Gastrocnemius medialis (tissue), 4 donors: ENCODE data around the gene FIP1L1. TPM values are rescaled to one million over a fixed set of nuclear protein-coding genes. Genes with fewer than 3 reads are reported as not detected.
"Not testable (repeated sequence)": the region's sequence is repeated elsewhere in the genome, so short reads cannot be mapped to it uniquely, and the experiment has no call there.

Source experiments
- ATAC-seq, 2 donors: fragments of 150-250 bp; one replicate each; pipeline ENCODE4 v1.9.1; 2016
- DNase-seq, 2 donors: peaks; one replicate each; pipeline ENCODE4 v3.0.0-alpha.2; 2019
- H3K27ac ChIP-seq, 4 donors: fragments of 200-600 bp; sonication (generic); 1 replicate in 1 of 4; 2 replicates in 3 of 4; pipeline ENCODE4 v1.5.1; 2016 to 2018; ENCODE audit warnings: mild to moderate bottlenecking in 2 of 4, moderate library complexity in 1 of 4
- H3K27me3 ChIP-seq, 3 donors: fragments of 200-600 bp; sonication (generic) in 2 of 3; 1 replicate in 1 of 3; 2 replicates in 2 of 3; pipeline versions ENCODE4 v1.5.1 to v1.6.0; 2016 to 2019; ENCODE audit warnings: mild to moderate bottlenecking in 1 of 3, moderate library complexity in 1 of 3
- H3K36me3 ChIP-seq, 2 donors: fragments of 200-600 bp; sonication (generic) in 1 of 2; one replicate each; pipeline ENCODE4 v1.5.1; 2017 to 2018
- H3K4me1 ChIP-seq, 2 donors: fragments of 200-600 bp; sonication (generic) in 1 of 2; one replicate each; pipeline ENCODE4 v1.5.1; 2016 to 2017; ENCODE audit warnings: mild to moderate bottlenecking in 2 of 2
- H3K4me3 ChIP-seq, 4 donors: fragments of 200-600 bp; sonication (generic) in 3 of 4; 1 replicate in 1 of 4; 2 replicates in 3 of 4; pipeline ENCODE4 v1.5.1; 2016 to 2019; ENCODE audit warnings: mild to moderate bottlenecking in 2 of 4
- H3K9me3 ChIP-seq, 3 donors: fragments of 200-600 bp; sonication (generic) in 2 of 3; 1 replicate in 1 of 3; 2 replicates in 2 of 3; pipeline ENCODE4 v1.5.1; 2016 to 2019
- CTCF ChIP-seq, 5 experiments: fragments of 450-650 bp in 3 of 5; fragments of 200-600 bp in 2 of 5; sonication (generic) in 2 of 5; IDR thresholded peaks in 4 of 5; conservative IDR thresholded peaks in 1 of 5; 1 replicate in 4 of 5; 2 replicates in 1 of 5; pipeline ENCODE4 v1.5.1; 2016 to 2019; ENCODE audit warnings: antibody characterized with exemption in 5 of 5, mild to moderate bottlenecking in 3 of 5, moderate library complexity in 3 of 5
- POLR2A ChIP-seq, 2 donors: fragments of 450-650 bp; IDR thresholded peaks; one replicate each; pipeline ENCODE4 v1.6.1; 2017; ENCODE audit warnings: antibody characterized with exemption in 2 of 2, mild to moderate bottlenecking in 2 of 2, moderate library complexity in 2 of 2
- in situ Hi-C, 4 donors: fragments of 200-750 bp; cut with MboI; loops; one replicate each; pipeline versions ENCODE4 v1.15.0 to v1.8.0; 2017; ENCODE audit warnings: low sequenced_read_pairs in 4 of 4
- intact Hi-C: fragments of 100-400 bp; cut with DNase I; formaldehyde crosslinking; loops from one replicate; pipeline ENCODE4 v1.15.1; 2023; ENCODE audit warnings: low total_unique reads
- total RNA-seq, 4 donors: library from RNA; depleted of rRNA; stranded (reverse); fragments of >200 nt; gene quantifications; one replicate each; pipeline versions ENCODE4 v1.1.0 to v1.2.3, GENCODE V29; 2016

Gene FIP1L1
- 10 to 100 TPM; 26.7 to 36.6 (median 31.1) TPM for total RNA-seq

GRCh38 chr4:53377319-53378170 lies at the start of gene FIP1L1:
Gene FIP1L1 (plus strand): TSS chr4:53377641. CDS start chr4:53377839, 198 bp downstream.
- Histone ChIP-seq H3K27ac (peak within 1 kb of the TSS; percentile 85 to 87 (median 85)), H3K9me3 (no peaks in the 10 kb centered on the region), H3K4me1 (peaks cover 13% of the 10 kb centered on the region in 2 donors), H3K4me3 (peak within 1 kb of the TSS; percentile 84 to 93 (median 90)), H3K27me3 (peaks cover 0 to 4% (median 0%) of the 10 kb centered on the region in 3 donors), H3K36me3 (peaks cover 0 to 5% of the 10 kb centered on the region in 2 donors)
- ATAC-seq (peak; percentile 96 to 97), DNase-seq (peak; percentile 84 to 94)
- in situ Hi-C loops (loop anchor here in 2 of 4 donors (25.0 kb wide), 3 partner anchors 365 to 860 kb away; partner anchors contain the start of genes PDGFRA (in 1 of the 2) and RASL11B (in 1 of the 2)), intact Hi-C loops (loop anchor here (1.0 to 10.0 kb wide), 3 partner anchors 11 to 685 kb away; partner anchors contain the start of genes CHIC2 and SCFD2)
- peak; percentile 77 to 84 for TF ChIP-seq POLR2A (IDR thresholded peaks at IDR 0.05)
- no peak for TF ChIP-seq CTCF (IDR thresholded peaks at IDR 0.05 in 4 of 5, conservative IDR thresholded peaks at IDR 0.05 in 1 of 5)

GRCh38 chr4:53334916-53335315 lies 42.5 kb upstream of the FIP1L1 start:
- H3K4me1 ChIP-seq, H3K36me3 ChIP-seq, H3K27ac ChIP-seq, H3K4me3 ChIP-seq, H3K9me3 ChIP-seq, intact Hi-C loops, H3K27me3 ChIP-seq, DNase-seq, ATAC-seq: not testable (repeated sequence)
- in situ Hi-C loops, result loop anchor here in 1 of 4 donors (25.0 kb wide), 1 partner anchor 98 kb away; no protein-coding TSS in a partner anchor

DNA sequence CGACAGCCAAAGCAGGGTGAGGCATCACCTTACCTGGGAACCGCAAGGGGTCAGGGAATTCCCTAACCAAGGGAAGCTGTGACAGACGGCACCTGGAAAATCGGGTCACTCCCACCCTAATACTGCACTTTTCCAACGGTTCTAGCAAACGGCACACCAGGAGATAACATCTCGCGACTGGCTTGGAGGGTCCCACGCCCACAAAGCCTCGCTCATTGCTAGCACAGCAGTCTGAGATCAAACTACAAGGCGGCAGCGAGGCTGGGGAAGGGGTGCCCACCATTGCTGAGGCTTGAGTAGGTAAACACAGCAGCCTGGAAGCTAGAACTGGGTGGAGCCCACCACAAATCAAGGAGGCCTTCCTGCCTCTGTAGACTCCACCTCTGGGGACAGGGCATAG lies 37.3 kb upstream of the FIP1L1 start:
- in situ Hi-C loops, result loop anchor here in 1 of 4 donors (25.0 kb wide), 1 partner anchor 103 kb away; no protein-coding TSS in a partner anchor
- H3K36me3 ChIP-seq, H3K4me3 ChIP-seq, ATAC-seq, DNase-seq, intact Hi-C loops, H3K27me3 ChIP-seq, H3K27ac ChIP-seq, H3K9me3 ChIP-seq, H3K4me1 ChIP-seq: not testable (repeated sequence)

DNA sequence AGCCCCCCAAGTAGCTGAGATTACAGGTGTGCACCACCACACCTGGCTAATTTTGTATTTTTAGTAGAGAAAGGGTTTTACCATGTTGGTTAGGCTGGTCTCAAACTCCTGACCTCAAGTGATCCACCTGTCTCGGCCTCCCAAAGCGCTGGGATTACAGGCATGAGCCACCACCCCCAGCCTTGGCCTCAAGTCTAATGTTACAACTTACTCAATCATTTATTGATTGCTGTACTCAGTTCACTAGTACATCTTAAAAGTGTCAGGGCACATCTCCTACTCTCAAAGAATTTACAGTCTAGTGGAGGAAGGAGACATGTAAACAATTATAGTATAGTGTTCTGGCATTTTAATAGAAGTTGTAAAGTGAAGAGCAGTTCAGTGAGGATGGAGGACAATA lies 31.0 kb upstream of the FIP1L1 start:
- ATAC-seq, H3K27me3 ChIP-seq, intact Hi-C loops, DNase-seq, H3K4me3 ChIP-seq, H3K36me3 ChIP-seq, H3K4me1 ChIP-seq, H3K27ac ChIP-seq, H3K9me3 ChIP-seq: not testable (repeated sequence)
- in situ Hi-C loops, result loop anchor here in 1 of 4 donors (25.0 kb wide), 1 partner anchor 109 kb away; no protein-coding TSS in a partner anchor

GRCh38 chr4:53346920-53347852 lies 30.3 kb upstream of the FIP1L1 start:
- no peak overlapping the region for H3K27ac ChIP-seq
- in situ Hi-C loops (loop anchor here in 1 of 4 donors (25.0 kb wide), 1 partner anchor 110 kb away; no protein-coding TSS in a partner anchor), intact Hi-C loops (no loop called here)
- no peaks in the 10 kb centered on the region for H3K27me3 ChIP-seq
- H3K4me3 ChIP-seq, result no peak overlapping the region
- DNase-seq (no peak), ATAC-seq (no peak)
- no peaks in the 10 kb centered on the region for H3K9me3 ChIP-seq
- TF ChIP-seq CTCF (IDR thresholded peaks at IDR 0.05 in 4 of 5, conservative IDR thresholded peaks at IDR 0.05 in 1 of 5) (no peak), POLR2A (IDR thresholded peaks at IDR 0.05) (no peak)
- H3K4me1 ChIP-seq, result peaks cover 7 to 9% of the 10 kb centered on the region in 2 donors
- H3K36me3 ChIP-seq, result peaks cover 0 to 12% of the 10 kb centered on the region in 2 donors
